Left colon (tissue), 2 donors: Measurements from ENCODE around the gene MKLN1. TPM values are rescaled to one million over a fixed set of nuclear protein-coding genes. Genes with fewer than 3 reads are reported as not detected.
A peak's percentile ranks its signal among the peaks of the same experiment; 100 is the strongest.

Experiments
- ATAC-seq: fragments of 200-7000 bp; cut with Tn5 transposase; one replicate; pipeline ENCODE4 v1.9.1; 2020; ENCODE audit warnings: mild to moderate bottlenecking, moderate library complexity
- DNase-seq, 2 donors: peaks; one replicate each; pipeline ENCODE4 v3.0.0-alpha.2; 2020
- intact Hi-C, 2 donors: fragments of 100-400 bp; cut with DNase I in 1 of 2; cut with micrococcal nuclease in 1 of 2; formaldehyde crosslinking; loops; one replicate each; pipeline versions ENCODE4 v1.11.2 to v1.14.0; 2022; cut with DNase I, micrococcal nuclease
- total RNA-seq, 2 donors: library from RNA; stranded (reverse); fragmentation: NEBNext Ultra II Directional; extraction: Animal tissue kit (Norgen Biotek cat#: 25700); gene quantifications; one replicate each; pipeline ENCODE4 v1.2.1, GENCODE V29; 2021
- donor health status: DM: no; HTN: no; CAD: no.
- donor health status: DM: yes; HTN: yes; CAD: no.

The MKLN1 gene
- total RNA-seq, 2 donors from 2014 or later: 38.7 to 57.7 TPM

DNA sequence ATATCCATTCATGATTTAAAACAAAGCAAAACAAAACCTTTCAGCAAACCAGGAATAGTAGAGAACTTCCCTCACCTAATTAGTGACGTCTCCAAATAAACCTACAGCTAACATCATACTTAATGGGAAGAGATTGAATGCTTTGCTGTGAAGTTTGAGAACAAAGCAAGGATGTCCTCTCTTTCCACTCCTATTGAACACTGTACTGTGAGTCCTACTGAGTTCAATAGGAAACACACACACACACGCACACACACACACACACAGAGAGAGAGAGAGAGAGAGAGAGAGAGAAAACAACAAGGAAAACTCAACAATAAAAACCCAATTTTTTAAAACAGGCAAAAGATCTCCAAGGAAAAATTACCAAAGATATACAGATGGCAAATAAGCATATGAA, 196.4 kb downstream of the MKLN1 start:
- no peak for ATAC-seq
- no peak for DNase-seq
- intact Hi-C loops: no loop called here

DNA sequence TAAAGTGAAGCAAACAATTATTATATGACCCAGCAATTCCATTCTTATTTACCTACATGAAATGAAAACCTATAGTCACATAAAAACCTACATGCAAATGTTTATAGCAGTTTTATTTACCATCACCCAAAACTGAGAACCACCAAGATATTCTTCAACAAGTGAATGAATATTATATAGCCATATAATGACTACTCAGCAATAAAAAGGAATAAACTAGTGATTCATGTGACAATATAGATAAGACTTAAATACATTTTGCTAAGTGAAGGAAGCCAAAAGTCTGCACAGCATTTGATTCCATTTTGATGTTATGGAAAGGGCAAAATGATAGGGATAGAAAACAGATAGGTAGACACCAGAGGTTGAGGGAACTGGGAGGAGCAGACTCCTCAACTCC, 197.0 kb downstream of the MKLN1 start:
- ATAC-seq (peak; percentile 78), DNase-seq (no peak)
- intact Hi-C loops: no loop called here

DNA sequence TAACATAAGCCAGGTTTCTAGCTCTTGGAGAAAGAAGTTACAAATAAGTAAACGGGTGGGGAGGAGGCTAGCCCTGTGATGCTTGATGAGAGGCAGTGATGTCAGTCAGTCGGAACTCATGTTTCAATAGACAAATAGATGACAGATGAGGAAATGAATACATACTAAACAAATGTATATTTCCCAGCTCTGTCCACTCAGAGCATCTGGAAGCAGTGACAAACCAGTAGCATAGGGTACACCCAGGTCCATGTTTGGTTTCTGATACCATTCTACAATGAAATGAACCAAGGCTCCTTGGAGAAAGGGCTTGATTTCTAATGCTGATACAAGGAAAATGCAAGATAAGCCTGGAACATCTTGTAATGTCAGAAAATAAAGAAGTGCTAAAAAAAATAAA, 198.1 kb downstream of the MKLN1 start:
- intact Hi-C loops: no loop called here
- DNase-seq: no peak
- peak; percentile 19 for ATAC-seq

DNA sequence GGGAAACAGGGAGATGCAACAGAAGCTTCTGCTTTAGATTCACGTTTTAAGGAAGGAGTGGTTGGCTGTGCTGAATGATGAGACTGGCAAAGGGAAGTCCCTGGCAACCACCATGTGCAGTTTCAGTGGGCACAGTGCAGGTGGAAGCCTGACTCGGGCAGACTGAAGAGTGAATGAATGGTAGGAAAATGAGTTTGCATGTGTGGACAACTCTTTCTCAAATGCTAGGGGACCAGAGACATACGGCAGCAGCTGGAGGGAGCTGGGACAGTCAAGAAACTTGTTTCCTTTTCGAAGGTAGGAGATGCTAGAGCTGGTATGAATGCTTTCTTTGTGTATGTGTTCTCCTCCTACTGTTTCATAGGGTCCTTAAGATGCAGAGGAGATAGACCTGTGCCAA, 199.8 kb downstream of the MKLN1 start:
- intact Hi-C loops: no loop called here
- ATAC-seq: no peak
- DNase-seq: no peak

DNA sequence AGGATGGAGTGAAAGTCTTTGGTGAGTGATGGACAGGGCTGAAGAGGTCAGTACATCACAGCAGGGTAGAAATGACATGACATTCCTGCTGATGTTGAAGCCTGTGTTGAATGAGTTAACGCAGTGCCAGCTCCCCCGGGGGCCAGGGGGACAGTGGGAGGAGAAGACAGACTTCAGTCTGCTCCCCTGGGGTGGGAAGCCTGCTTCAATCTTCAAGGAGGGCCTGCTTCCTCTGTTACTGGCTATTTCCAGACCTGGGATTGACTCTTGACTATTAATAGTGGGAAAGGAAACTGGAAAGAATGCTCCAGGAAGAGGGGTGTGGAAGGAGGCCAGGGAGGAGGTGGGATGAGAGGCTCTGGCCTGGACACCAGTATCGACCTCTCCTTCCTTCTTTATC, 201.5 kb downstream of the MKLN1 start:
- intact Hi-C loops: no loop called here
- no peak for DNase-seq
- no peak for ATAC-seq

DNA sequence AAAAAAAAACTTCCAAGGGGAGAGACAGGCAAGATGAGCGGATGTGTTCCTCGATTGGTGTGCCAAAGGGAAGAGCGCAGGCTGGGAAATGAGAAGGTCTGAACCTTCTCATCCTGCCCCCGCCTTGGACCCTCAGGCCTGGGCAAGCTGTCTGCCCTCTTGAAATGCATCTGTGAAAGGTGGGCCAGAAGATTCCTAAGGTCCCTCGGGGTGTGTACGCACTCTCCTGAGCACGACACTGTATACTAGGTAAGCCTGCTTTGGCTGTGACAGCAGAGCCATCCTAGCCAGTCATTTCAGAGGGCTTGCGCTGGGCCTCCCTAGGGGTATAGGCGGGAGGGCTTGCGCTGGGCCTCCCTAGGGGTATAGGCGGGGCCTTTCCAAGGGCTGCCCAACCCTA, 201.9 kb downstream of the MKLN1 start:
- no peak for ATAC-seq
- intact Hi-C loops: no loop called here
- no peak for DNase-seq

DNA sequence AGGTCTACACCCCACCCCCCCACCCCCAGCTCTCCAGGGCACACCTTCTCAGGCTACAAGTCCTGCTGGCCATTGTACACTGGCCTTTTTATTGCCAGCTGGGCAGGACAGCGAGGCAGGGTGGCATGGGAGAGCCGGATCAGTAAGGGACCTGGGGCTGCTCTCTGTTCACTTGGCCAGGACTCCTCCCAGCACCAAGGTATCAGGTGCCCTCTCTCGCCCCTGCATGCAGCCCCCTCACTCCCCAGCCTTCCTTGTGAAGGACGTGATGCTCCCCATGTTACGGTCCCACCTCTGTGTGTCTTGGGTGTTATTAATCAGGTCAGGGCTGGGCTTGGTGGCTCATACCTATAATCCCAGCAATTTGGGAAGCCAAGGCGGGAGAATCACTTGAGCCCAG, 202.5 kb downstream of the MKLN1 start:
- intact Hi-C loops: no loop called here
- ATAC-seq (no peak), DNase-seq (no peak)

DNA sequence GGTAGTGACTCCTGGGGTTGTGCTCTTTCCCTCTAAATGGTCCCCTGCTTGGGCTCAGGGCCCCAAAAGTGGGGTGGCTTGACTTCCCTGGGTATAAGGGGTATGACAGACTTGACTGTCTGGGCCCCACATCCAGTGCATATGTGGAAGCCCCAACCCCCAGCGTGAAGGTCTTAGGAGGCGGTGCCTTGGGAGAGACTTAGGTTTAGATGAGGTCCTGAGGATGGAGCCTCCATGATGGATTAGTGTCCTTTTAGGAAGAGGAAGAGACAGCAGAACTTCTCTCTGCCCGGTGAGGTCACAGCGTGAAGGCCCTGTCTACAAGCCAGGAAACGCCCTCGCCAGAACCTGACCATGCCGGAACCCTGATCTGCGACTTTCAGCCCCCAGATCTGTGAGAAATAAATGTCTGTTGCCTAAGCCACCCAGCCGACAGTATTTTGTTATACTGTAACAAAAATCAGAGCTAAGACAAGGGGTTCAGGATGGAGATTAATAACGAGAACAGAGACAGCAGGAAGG, 205.0 kb downstream of the MKLN1 start:
- no peak for DNase-seq
- intact Hi-C loops: no loop called here

DNA sequence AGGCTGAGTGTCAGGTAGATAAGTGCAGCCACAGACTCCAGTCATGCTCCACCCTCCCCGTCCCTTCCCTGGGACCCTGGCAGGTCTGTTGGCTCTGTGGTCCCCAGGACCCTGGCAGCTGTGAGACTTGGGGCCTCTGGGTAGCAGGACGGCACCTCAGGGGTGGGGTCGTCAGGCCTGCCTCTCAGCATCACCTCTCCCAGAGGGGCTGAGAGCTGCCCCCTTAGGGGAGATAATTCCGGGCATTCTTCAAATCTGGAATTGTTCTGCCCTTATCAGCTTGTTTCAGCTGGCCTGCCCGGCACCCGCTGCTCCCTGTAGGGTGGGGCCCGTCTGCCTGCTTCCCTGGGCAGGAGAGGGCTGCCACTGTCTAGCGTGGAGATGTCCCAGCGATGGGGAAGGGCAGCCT, 205.5 kb downstream of the MKLN1 start:
- ATAC-seq (no peak), DNase-seq (no peak)
- intact Hi-C loops: no loop called here

More for the DNA sequence above, 205.0 kb downstream of the MKLN1 start:
- no peak for ATAC-seq

DNA sequence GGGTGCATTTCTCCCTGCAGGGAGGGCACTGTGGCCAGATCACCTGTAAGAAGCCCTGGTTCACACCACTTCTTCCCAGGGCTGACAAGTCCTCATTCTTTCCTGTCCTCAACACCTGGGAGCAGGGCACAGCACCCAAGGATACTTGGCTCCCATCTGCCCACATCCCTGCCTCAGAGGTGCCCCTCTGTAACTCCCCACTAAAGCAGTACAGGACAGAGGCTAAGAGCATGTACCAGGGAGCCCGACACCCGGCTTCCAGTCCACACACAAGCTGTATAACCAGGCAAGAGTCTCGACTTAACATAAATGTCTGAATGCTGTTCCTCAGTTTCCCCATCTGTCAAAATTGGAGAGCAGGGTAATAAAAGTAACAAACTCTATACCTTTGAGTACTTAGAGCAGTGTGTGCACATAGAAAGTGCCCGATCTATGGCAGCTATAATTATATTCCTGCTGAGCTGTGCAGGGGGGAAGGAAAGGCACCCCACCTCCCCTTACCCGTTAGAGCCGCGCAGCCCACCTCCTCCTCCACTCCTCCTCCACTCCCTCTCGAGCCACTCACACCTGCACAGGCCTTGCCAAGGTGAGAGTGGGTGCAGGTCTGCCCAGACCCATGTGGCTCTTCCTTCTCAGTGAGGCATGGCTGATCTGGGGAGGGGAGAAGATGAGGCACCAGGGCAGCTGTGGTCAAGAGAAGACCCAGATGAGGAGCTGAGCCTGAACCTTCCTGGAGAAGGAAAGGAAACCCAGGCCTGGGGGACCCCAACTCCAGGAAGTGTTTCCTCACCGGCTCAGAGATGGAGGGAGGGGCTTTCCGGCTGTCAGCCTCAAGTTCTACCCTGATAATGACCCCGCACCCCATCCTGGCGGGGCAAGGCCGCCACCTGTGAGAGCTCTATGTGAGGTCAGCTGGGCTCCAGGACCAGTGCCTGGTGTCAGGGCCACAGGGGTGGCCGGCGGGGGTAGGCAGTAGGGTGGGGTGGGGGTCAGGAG, 206.2 kb downstream of the MKLN1 start:
- DNase-seq: no peak
- intact Hi-C loops: no loop called here
- no peak for ATAC-seq

DNA sequence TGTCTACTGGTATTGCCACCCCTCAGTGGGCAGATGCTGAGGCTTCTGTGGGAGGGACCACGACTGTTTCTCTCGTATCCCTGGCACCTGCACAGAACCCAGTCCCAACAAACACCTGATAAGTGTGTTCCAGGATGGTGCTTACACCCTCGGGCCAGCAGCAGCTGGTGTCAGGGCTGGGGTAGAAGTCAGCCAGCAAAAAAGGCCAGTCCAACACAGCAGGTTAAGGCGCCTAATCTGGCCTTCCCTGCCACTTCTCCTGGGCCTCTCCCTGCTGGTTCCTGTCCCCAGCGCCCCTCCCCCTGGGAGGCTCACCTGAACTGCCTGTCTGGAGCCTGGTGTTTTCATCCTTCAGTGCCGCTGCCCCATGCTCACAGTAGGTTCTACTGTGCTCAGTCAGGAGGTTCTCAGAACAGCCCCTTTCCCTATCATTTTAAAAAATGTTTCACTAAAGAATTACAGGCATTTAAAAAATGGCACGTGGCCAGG, 208.7 kb downstream of the MKLN1 start:
- ATAC-seq: no peak
- no peak for DNase-seq
- intact Hi-C loops: no loop called here

DNA sequence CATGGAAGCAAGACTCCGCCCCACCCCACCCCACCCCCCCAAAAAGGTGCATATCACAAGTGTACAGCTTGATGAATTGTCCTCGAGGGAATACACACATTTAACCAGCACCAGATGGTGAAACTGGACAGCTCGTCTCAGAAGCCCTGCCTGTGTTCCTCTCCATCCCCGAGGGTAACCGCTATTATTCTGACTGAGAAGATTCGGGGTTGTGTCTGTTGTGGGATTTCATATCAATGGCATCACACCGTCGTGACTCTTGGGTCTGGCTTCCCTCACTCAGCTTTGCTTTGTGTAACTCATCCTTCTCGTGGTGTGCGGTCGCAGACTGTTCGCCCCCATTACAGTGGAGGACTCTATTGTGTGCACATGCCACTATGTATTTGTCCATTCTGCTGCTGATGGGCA, 209.9 kb downstream of the MKLN1 start:
- DNase-seq (no peak), ATAC-seq (no peak)
- intact Hi-C loops: no loop called here

DNA sequence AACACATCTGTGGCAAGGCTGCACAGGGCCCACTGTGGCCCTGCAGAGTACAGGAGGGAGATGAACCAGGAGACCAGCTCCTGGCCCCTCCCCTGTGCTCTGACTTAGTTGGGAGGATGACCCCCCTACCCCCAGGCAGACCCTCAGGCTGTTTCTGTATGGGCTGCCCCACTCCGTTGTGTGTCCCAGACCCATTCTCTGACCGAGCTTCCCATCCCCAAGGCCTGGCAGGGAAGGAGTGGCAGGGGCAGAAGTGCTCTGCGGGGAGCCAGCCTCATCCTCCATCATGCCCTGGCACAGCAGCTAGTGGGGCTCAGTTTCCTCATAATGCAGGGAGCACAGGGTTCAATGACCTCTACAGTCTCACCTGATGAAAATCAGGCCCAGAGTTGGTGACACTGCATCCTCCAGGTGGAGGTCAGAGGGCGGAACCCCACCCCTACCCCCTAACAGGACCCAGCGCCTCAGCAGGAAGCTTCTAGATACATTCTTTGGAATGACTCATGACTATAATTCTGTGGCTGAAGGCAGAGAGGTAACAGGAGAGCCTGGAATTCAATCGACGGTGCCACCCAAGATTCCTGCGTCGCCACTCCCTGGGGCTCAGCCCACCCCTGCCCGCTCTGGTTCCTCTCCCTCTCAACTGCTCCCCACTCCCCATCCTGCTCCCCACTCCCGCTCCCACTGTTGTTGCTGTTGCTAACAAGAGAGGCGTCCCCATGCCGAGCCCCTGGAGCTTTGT, 210.6 kb downstream of the MKLN1 start:
- DNase-seq: no peak

DNA sequence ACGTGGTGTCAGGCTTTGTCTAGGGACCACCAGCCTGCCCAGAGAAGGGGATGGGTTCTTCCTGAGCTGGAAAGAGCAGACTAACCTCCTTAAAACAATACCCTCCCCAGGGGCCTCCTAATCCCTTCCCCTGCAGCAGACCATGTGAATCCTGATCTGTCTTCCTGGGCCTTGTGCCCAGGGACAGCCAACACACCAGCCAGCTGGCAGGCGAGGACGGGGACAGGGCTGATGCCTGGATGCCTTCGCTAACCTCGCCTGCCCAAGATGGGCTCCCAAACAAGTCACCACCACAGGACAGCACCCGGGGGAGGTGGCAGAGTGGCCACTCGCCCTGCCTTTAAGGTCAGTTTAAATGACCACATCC, 211.1 kb downstream of the MKLN1 start:
- ATAC-seq (no peak), DNase-seq (no peak)
- intact Hi-C loops: no loop called here

More for the DNA sequence above, 210.6 kb downstream of the MKLN1 start:
- ATAC-seq: no peak
- intact Hi-C loops: no loop called here

DNA sequence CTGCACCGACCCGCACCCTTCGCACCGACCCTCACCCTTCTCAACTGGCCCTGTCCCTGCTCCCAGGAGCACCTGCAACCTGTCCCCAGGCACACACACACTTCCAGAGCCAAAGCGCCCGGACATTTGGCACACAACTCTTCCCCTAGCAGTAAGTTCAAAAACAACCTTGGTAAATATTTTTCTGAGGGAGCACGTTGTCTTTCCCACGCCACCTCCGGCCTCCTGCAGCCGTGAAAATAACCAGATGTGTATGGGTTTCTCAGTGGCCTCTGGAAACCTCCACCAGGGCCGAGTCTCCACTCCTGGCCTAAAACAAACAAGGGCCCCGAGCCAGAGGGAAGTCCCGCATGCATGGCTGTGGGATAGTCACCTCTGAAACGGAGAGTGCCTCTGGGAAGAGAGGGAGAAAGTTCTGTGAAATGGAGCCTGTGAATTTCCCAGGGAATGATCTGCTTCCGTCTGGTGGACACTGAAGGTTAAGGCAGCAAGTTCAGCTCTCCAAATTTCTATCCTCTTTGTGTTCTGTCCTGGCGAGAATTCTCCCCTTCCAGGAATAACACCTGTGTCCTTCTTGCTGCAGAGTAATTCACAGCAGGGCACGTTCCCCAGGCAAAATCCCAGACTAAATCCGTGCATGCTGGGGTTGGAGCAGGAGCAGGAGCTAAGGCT, 213.0 kb downstream of the MKLN1 start:
- intact Hi-C loops: no loop called here
- ATAC-seq (peak; percentile 27), DNase-seq (peak in 1 of 2 donors; percentile 38)

DNA sequence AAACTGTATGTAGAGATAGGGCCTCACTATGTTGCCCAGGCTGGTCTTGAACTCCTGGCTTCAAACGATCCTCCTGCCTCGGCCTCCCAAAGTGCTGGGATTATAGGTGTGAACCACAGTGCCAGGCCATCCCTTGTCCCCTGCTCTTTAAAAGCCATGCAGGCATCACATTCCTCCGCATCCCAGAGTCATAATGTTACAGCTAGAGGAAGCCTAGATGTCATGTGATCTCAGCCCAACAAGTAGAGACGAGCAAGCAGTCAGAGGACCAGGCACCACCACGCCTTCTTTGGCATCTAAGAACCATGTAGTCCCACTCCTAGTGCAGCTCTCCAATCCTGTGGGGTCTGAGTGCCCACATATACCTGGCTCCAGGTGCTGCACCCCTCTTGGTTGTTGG, 215.6 kb downstream of the MKLN1 start:
- DNase-seq: no peak
- ATAC-seq: no peak
- intact Hi-C loops: no loop called here

DNA sequence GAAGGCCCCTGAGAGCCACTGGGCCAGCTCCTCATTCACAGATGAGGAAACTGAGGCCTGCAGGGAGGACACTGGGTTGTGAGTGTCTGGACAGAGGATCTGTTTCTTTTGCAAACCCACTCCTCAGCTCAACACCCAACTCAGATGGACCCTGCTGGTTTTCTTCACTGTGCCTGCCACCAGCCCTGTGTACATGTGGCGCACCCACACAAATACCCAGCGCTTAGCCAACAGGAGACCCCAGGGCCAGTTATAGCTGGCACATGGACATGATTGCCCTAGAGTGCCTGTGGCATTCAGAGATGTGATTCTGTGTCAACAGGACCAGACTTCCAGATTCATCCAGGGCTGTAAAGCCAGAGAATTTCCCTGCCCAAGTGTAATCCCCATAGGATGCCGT, 216.3 kb downstream of the MKLN1 start:
- intact Hi-C loops: no loop called here
- ATAC-seq (no peak), DNase-seq (no peak)

DNA sequence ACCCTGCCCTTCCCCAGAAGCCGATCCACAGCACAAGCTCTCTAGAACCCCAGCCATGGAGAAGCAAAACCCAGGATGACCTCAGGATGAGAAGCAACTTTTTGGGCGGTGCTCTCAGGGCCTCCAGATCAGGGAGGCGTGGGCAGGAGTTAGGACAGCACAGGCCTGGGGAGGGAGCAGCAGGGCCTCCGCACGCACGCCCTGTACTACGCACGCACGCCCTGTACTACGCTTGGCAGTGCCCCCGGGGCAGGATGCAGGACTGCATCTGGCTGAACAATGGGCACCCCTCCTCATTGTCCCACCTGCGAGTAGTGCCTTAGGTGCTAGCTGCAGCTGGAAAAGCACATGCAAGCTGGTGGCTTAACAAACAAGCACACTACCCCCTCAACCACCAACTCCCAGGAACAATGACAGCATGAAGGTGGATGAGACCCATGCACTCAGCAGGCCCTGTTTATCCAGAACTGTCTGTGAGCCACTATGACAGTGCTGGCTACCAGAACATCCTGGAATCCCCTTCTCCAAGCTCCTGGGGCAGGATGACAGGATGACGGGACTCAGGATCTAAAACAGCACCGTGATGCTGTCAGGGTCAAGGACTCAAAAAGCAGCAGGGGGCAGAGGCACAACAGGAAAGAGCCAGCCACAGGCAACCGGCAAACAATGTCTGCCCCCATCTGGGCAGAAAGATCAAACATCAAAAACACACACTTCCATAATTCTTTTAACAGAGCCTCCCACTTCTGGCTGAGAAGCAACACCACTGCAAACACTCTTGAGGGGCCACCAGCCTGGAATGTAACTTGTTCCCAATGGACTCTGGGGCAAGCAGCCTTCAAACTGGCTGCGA, 217.0 kb downstream of the MKLN1 start:
- ATAC-seq (no peak), DNase-seq (no peak)
- intact Hi-C loops: no loop called here
